Kidney (tissue), 14 donors: Measurements from ENCODE around the gene CRYL1. TPM values are rescaled to one million over a fixed set of nuclear protein-coding genes. Genes with fewer than 3 reads are reported as not detected.

Experiments used
- DNase-seq, 5 donors: peaks; one replicate each; pipeline ENCODE4 v3.0.0-alpha.2; 2013 to 2020
- FAIRE-seq: peaks from 2 replicates; lab custom pipeline; 2012; peaks lifted over from hg19 to GRCh38; lab: Jason Lieb, UNC
- H3K27ac ChIP-seq, 2 donors: one replicate each; pipeline ENCODE4 v1.7.0; 2013; ENCODE audit warnings: low read depth in 2 of 2, low read length in 2 of 2, inconsistent platforms in 1 of 2
- H3K27me3 ChIP-seq: one replicate; pipeline ENCODE4 v1.7.1; 2013; ENCODE audit warnings: low read length, inconsistent platforms; ENCODE audit not compliant: control insufficient read depth, insufficient read depth
- H3K36me3 ChIP-seq, 3 donors: one replicate each; pipeline versions ENCODE4 v1.7.0 to v1.7.1; 2013; ENCODE audit warnings: low read length in 3 of 3, control low read depth in 1 of 3, inconsistent platforms in 1 of 3; ENCODE audit not compliant: insufficient read depth in 3 of 3, control insufficient read depth in 2 of 3
- H3K4me1 ChIP-seq, 3 donors: one replicate each; pipeline versions ENCODE4 v1.7.0 to v1.7.1; 2013; ENCODE audit warnings: low read length in 3 of 3, inconsistent platforms in 1 of 3, low read depth in 1 of 3; ENCODE audit not compliant: control insufficient read depth in 2 of 3, insufficient read depth in 2 of 3
- H3K4me3 ChIP-seq, 3 donors: one replicate each; pipeline versions ENCODE4 v1.7.0 to v1.8.1; 2013; ENCODE audit warnings: low read length in 3 of 3, control low read depth in 1 of 3, inconsistent platforms in 1 of 3
- H3K9ac ChIP-seq, 3 donors: one replicate each; pipeline versions ENCODE4 v1.7.0 to v1.7.1; 2013; ENCODE audit warnings: low read length in 3 of 3, control low read depth in 1 of 3, inconsistent platforms in 1 of 3
- H3K9me3 ChIP-seq, 3 donors: one replicate each; pipeline versions ENCODE4 v1.7.0 to v1.7.1; 2013; ENCODE audit warnings: low read length in 3 of 3, control low read depth in 1 of 3, inconsistent platforms in 1 of 3; ENCODE audit not compliant: control insufficient read depth in 2 of 3, insufficient read depth in 1 of 3
- CTCF ChIP-seq: IDR thresholded peaks from 3 replicates; pipeline ENCODE4 v1.5.1; 2012; ENCODE audit warnings: mild to moderate bottlenecking, moderate library complexity, borderline replicate concordance; ENCODE audit not compliant: insufficient read depth; ENCODE audit errors: extremely low read depth
- intact Hi-C: fragments of 100-400 bp; cut with DNase I; formaldehyde crosslinking; loops from one replicate; pipeline ENCODE4 v1.11.1; 2022
- polyA plus RNA-seq: library from polyadenylated mRNA; stranded (reverse); fragments of 350-450 nt; fragmentation: Illumina TruSeq; extraction: RNeasy Lipid Tissue Mini Kit (QIAGEN cat#74804); gene quantifications from one replicate; pipeline ENCODE4 v1.2.3, GENCODE V29; 2014; ENCODE audit warnings: low read depth, low replicate concordance; ENCODE audit not compliant: insufficient read depth
- total RNA-seq: library from RNA; stranded (reverse); fragmentation: NEBNext Ultra II Directional; extraction: Animal tissue kit (Norgen Biotek cat#: 25700); gene quantifications from one replicate; pipeline ENCODE4 v1.2.1, GENCODE V29; 2021
- donor health status: control.
- donor health status: control.
- donor health status: control.
- donor health status: control.
- donor health status: control.
- donor health status: DM: yes; HTN: yes; CAD: no.
- donor health status: Normal renal cell carcinoma (clear cell type).

CRYL1 gene
- total and polyA plus RNA-seq, 2 donors from 2014 or later, result 130 to 462 TPM

- no peak overlapping the region for H3K4me3 ChIP-seq
- H3K27me3 ChIP-seq, result no peaks in the 10 kb centered on the region
- TF ChIP-seq CTCF, result no peak
- H3K9me3 ChIP-seq, result no peaks in the 10 kb centered on the region
- no peak overlapping the region for H3K9ac ChIP-seq
- DNase-seq (peak in 1 of 5 donors; percentile 28), FAIRE-seq (no peak)
- H3K4me1 ChIP-seq, result no peaks in the 10 kb centered on the region
- H3K27ac ChIP-seq, result no peak overlapping the region
- peaks cover 0 to 32% (median 7%) of the 10 kb centered on the region in 3 donors for H3K36me3 ChIP-seq
- intact Hi-C loops, result no loop called here
Measured at GRCh38 chr13:20407759-20408158, 117.9 kb downstream of the CRYL1 start.

GRCh38 chr13:20405691-20406090 lies 120.0 kb downstream of the CRYL1 start:
- FAIRE-seq, result no peak
- no peak for TF ChIP-seq CTCF

GRCh38 chr13:20404488-20405222 lies 121.0 kb downstream of the CRYL1 start:
- H3K9ac ChIP-seq, result no peak overlapping the region
- FAIRE-seq (no peak), DNase-seq (no peak)
- H3K4me1 ChIP-seq, result no peaks in the 10 kb centered on the region
- no peak overlapping the region for H3K4me3 ChIP-seq
- peaks cover 0 to 31% (median 7%) of the 10 kb centered on the region in 3 donors for H3K36me3 ChIP-seq
- no peaks in the 10 kb centered on the region for H3K27me3 ChIP-seq
- intact Hi-C loops, result no loop called here
- no peak overlapping the region for H3K27ac ChIP-seq
- H3K9me3 ChIP-seq, result no peaks in the 10 kb centered on the region
- no peak for TF ChIP-seq CTCF

More at GRCh38 chr13:20405691-20406090, 120.0 kb downstream of the CRYL1 start:
- peak in 3 of 5 donors; percentile 43 to 65 (median 54) for DNase-seq
- Histone ChIP-seq H3K36me3 (peaks cover 0 to 31% (median 7%) of the 10 kb centered on the region in 3 donors), H3K4me3 (no peak overlapping the region), H3K9ac (no peak overlapping the region), H3K9me3 (no peaks in the 10 kb centered on the region), H3K27me3 (no peaks in the 10 kb centered on the region), H3K4me1 (no peaks in the 10 kb centered on the region), H3K27ac (no peak overlapping the region)
- intact Hi-C loops, result no loop called here
